Measurements from ENCODE around the gene CHD5.

The CHD5 gene

DNA sequence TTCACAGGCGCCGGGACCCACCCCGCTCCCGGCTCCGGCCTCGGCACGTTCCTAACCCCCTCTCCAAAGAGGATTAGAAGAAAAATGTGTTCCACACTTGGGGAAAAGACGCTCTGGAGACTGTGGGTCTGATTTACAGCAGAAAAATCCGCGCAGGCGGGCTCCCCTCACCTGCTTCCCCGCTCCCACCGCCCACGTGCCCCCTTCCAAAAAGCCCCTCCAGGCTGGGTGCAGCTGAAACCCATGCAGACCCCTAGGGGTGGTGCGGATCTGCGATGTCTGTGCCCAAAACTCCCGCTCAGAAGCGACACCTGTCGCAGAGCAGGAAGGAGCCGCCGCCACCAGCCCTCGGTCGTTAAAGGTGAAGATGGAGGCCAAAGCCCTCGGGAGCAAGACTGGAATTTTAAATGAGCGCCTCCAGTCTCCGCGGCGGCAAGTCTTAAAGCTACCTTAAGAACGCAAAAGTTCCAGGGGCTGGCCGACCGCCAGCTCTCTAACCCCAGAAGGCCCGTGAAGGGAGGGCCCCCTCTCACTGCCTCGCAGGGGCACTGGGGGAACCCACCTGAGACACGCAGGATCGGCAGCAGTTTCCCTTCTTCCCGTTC, 688 bp upstream of the CHD5 start:
- Histone ChIP-seq H3K4me1 (no peaks in the 10 kb centered on the region), H3K79me2 (no peaks in the 10 kb centered on the region), H2AFZ (peak overlapping the region; percentile 33), H3K4me3 (ENCODE audit: low read depth, low read length) (no peak overlapping the region), H3K9ac (no peak overlapping the region), H3K27ac (no peak overlapping the region), H3K9me3 (ENCODE audit: control insufficient read depth, low read length) (no peaks in the 10 kb centered on the region), H3K36me3 (ENCODE audit: control insufficient read depth, insufficient read depth, low read length) (no peaks in the 10 kb centered on the region), H3K4me2 (ENCODE audit: low read length) (peak overlapping the region; percentile 17), H3K27me3 (ENCODE audit: control insufficient read depth, insufficient read depth, low read length) (peaks cover 8% of the 10 kb centered on the region)
- TF ChIP-seq, protein P1, sequence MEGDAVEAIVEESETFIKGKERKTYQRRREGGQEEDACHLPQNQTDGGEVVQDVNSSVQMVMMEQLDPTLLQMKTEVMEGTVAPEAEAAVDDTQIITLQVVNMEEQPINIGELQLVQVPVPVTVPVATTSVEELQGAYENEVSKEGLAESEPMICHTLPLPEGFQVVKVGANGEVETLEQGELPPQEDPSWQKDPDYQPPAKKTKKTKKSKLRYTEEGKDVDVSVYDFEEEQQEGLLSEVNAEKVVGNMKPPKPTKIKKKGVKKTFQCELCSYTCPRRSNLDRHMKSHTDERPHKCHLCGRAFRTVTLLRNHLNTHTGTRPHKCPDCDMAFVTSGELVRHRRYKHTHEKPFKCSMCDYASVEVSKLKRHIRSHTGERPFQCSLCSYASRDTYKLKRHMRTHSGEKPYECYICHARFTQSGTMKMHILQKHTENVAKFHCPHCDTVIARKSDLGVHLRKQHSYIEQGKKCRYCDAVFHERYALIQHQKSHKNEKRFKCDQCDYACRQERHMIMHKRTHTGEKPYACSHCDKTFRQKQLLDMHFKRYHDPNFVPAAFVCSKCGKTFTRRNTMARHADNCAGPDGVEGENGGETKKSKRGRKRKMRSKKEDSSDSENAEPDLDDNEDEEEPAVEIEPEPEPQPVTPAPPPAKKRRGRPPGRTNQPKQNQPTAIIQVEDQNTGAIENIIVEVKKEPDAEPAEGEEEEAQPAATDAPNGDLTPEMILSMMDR (IDR thresholded peaks at IDR 0.05): no peak

DNA sequence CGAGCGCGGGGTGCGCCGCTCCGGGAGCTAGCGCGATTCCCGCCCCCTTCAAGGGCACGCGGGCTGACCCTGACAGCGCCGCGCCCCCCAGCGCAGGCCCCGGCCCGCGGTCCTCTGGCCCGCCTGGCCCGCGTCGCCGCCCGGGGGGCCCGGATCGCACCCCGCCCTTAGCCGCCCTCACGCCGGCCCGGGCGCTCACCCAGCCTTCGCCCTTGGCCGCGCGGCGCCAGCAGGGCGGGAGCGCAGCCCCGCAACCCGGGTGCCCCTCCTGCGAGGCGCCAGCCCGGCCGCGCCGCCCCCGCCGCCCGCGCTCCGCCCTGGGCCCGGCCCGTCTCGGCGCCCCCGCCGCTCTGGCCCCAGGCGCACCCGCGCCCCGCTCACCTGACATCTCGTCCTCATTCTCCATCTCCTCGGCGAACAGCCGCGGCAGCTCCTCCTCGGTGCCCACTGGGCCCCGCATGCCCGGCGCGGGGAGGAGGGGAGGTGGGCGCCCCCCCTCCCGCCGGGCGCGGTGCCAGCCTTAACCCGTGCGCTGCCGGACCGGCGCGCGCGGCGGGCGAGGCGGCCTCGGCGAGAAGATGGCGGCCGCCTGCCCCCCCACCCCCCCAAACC, 451 bp downstream of the CHD5 start:
- H3K36me3 ChIP-seq (ENCODE audit: control insufficient read depth, insufficient read depth, low read length): no peaks in the 10 kb centered on the region
- H3K79me2 ChIP-seq: no peaks in the 10 kb centered on the region
- no peak overlapping the region for H3K9ac ChIP-seq
- no peaks in the 10 kb centered on the region for H3K9me3 ChIP-seq (ENCODE audit: control insufficient read depth, low read length)
- no peak overlapping the region for H3K4me2 ChIP-seq (ENCODE audit: low read length)
- no peak overlapping the region for H2AFZ ChIP-seq
- peaks cover 8% of the 10 kb centered on the region for H3K27me3 ChIP-seq (ENCODE audit: control insufficient read depth, insufficient read depth, low read length)
- TF ChIP-seq, protein P1 (IDR thresholded peaks at IDR 0.05): no peak
- no peak overlapping the region for H3K27ac ChIP-seq
- no peak overlapping the region for H3K4me3 ChIP-seq (ENCODE audit: low read depth, low read length)
- H3K4me1 ChIP-seq: no peaks in the 10 kb centered on the region

DNA sequence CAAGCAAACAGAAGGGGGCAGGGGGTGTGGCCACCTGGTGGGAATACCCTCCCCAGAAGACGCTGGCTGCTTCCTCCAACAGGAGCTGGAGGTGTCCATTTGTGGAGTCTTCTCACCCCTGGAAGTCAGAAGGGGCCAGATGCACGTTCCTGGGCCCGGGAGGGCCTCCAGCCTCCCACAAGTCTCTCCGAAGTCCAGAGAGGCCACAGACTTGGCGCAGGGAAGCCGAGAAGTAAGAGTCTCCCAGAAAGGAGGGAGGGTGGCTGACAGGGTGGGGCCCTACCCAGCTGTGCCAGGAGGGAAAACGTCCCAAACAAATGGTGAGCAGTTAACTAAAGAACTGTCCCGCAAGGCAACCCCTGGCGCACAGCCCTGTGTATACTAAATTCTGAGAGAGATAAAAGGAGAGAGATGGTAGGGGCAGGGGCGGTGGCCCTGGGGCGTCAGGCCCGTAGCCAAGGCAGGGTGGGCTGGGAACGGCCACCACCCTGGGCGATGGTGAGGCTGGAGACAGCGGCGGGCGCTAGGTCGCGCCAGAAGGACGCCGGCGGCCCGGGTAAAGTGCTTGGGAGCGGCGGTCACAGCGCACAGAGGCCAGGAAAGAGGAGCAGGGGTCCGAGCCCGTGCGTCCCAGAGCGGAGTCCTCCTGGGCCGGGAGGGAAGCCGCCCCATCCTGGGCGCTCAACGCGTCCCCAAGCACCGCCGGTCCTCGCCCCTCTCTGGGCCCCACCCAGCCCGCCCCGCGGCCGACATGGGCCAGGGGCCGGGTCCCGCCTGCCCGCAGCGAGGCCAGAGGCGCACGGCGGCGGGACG, 1.2 kb downstream of the CHD5 start:
- H3K9me3 ChIP-seq (ENCODE audit: control insufficient read depth, low read length): no peaks in the 10 kb centered on the region
- H3K4me2 ChIP-seq (ENCODE audit: low read length): no peak overlapping the region
- TF ChIP-seq, protein P1 (IDR thresholded peaks at IDR 0.05): no peak
- no peaks in the 10 kb centered on the region for H3K79me2 ChIP-seq
- H3K4me1 ChIP-seq: no peaks in the 10 kb centered on the region
- H2AFZ ChIP-seq: no peak overlapping the region
- H3K9ac ChIP-seq: no peak overlapping the region
- H3K4me3 ChIP-seq (ENCODE audit: low read depth, low read length): no peak overlapping the region
- H3K27me3 ChIP-seq (ENCODE audit: control insufficient read depth, insufficient read depth, low read length): peaks cover 8% of the 10 kb centered on the region
- no peak overlapping the region for H3K27ac ChIP-seq
- no peaks in the 10 kb centered on the region for H3K36me3 ChIP-seq (ENCODE audit: control insufficient read depth, insufficient read depth, low read length)

DNA sequence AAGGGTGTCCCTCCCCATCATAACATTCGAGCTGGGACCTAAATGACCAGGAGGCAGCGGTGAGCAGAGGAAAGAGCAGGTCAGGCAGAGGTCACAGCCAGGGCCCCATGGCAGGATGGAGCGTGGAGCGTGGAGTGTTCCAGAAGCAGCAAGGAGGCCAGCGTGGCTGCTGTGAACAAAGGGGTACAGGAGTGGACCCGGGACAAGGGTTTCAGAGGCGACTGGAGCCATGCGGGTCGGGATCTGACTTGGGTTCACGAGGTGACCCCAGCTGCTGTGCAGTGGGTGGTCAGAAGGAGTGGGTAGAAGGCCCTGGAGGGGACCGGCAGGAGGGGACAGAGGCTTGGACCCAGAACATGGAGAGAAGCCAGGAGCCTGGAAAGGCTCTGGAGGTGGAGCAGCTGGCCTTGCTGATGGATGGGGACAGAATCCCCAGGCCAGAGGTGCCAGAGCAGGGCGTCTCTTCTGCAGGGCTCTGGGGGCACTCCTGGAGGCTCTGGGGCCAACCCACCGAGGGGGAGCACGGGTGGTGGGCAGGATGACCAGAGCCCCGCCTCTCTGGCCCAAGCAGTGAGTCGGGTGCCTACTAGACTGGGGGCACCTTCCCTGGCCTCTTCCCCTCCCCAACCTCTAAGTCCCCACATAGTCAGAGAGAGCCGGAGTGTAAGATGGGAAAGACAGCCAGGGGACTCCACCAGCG, 2.3 kb downstream of the CHD5 start:
- peaks cover 8% of the 10 kb centered on the region for H3K27me3 ChIP-seq (ENCODE audit: control insufficient read depth, insufficient read depth, low read length)
- H3K27ac ChIP-seq: no peak overlapping the region
- no peaks in the 10 kb centered on the region for H3K79me2 ChIP-seq
- H3K4me2 ChIP-seq (ENCODE audit: low read length): no peak overlapping the region
- H3K9ac ChIP-seq: no peak overlapping the region
- no peaks in the 10 kb centered on the region for H3K36me3 ChIP-seq (ENCODE audit: control insufficient read depth, insufficient read depth, low read length)
- H3K9me3 ChIP-seq (ENCODE audit: control insufficient read depth, low read length): no peaks in the 10 kb centered on the region
- no peak overlapping the region for H2AFZ ChIP-seq
- H3K4me1 ChIP-seq: no peaks in the 10 kb centered on the region
- no peak overlapping the region for H3K4me3 ChIP-seq (ENCODE audit: low read depth, low read length)
- TF ChIP-seq, protein P1 (IDR thresholded peaks at IDR 0.05): no peak

All from parathyroid adenoma (tissue), 2 donors.